CD4-positive, alpha-beta T cell (primary cell): ENCODE data around the gene PLEKHG4B. TPM values are rescaled to one million over a fixed set of nuclear protein-coding genes. Genes with fewer than 3 reads are reported as not detected.

Source experiments
- ATAC-seq: fragments of 200-7000 bp; cut with Tn5 transposase; one replicate; pipeline ENCODE4 v1.10.0; 2022; ENCODE audit warnings: mild to moderate bottlenecking; ENCODE audit not compliant: poor library complexity
- CTCF ChIA-PET: fragments of 350-600 bp; sonication (Branson Sonifier 250); formaldehyde crosslinking; loops from one replicate; lab custom pipeline; 2021; ENCODE audit warnings: antibody characterized with exemption, inconsistent platforms; lab: Charles Lee
- POLR2A ChIA-PET: fragments of 350-600 bp; sonication (Branson Sonifier 250); formaldehyde crosslinking; loops from one replicate; lab custom pipeline; 2021; ENCODE audit warnings: antibody characterized with exemption, inconsistent platforms; lab: Charles Lee
- DNase-seq, 14 experiments: peaks; one replicate each; pipeline ENCODE4 v3.0.0-alpha.2; 2013 to 2020; ENCODE audit warnings: mixed read lengths in 2 of 14
- H3K27ac ChIP-seq, 2 donors: one replicate each; pipeline versions ENCODE4 v1.5.1 to v1.7.0; 2013; ENCODE audit warnings: low read length in 2 of 2, low read depth in 1 of 2, mild to moderate bottlenecking in 1 of 2
- H3K27me3 ChIP-seq, 2 experiments: 1 replicate in 1 of 2; 2 replicates in 1 of 2; pipeline versions ENCODE4 v1.6.1 to v1.7.0; 2013; ENCODE audit warnings: low read length in 2 of 2, control low read depth in 1 of 2, mild to moderate bottlenecking in 1 of 2, moderate library complexity in 1 of 2; ENCODE audit not compliant: insufficient read depth in 2 of 2, control insufficient read depth in 1 of 2
- H3K36me3 ChIP-seq: one replicate; pipeline ENCODE4 v1.6.1; 2013; ENCODE audit warnings: low read length, control low read depth; ENCODE audit not compliant: insufficient read depth
- H3K4me1 ChIP-seq: one replicate; pipeline ENCODE4 v1.6.1; 2013; ENCODE audit warnings: low read length, control low read depth; ENCODE audit not compliant: insufficient read depth
- H3K4me3 ChIP-seq: one replicate; pipeline ENCODE4 v1.5.1; 2013; ENCODE audit warnings: mild to moderate bottlenecking, low read length, moderate library complexity
- H3K9me3 ChIP-seq, 2 experiments: 1 replicate in 1 of 2; 2 replicates in 1 of 2; pipeline versions ENCODE4 v1.6.1 to v1.7.0; 2013; ENCODE audit warnings: low read length in 2 of 2, mild to moderate bottlenecking in 2 of 2, control low read depth in 1 of 2, moderate library complexity in 1 of 2; ENCODE audit not compliant: control insufficient read depth in 1 of 2, insufficient read depth in 1 of 2
- H3K27ac Mint-ChIP-seq: one replicate; pipeline ENCODE4 v1.8.0; 2020; ENCODE audit warnings: mixed read lengths
- H3K27me3 Mint-ChIP-seq: one replicate; pipeline ENCODE4 v1.8.0; 2021; ENCODE audit warnings: mixed read lengths
- H3K36me3 Mint-ChIP-seq: one replicate; pipeline ENCODE4 v1.8.0; 2021; ENCODE audit warnings: low read depth, mixed read lengths
- H3K4me1 Mint-ChIP-seq: one replicate; pipeline ENCODE4 v1.8.0; 2021; ENCODE audit warnings: low read depth, mixed read lengths
- H3K4me3 Mint-ChIP-seq: one replicate; pipeline ENCODE4 v1.8.0; 2020; ENCODE audit warnings: mild to moderate bottlenecking, mixed read lengths
- H3K9me3 Mint-ChIP-seq: one replicate; pipeline ENCODE4 v1.8.0; 2020; ENCODE audit warnings: mixed read lengths
- CTCF ChIP-seq: fragments of 200-600 bp; IDR thresholded peaks from one replicate; pipeline ENCODE4 v1.8.0; 2022; ENCODE audit warnings: antibody characterized with exemption, mild to moderate bottlenecking
- intact Hi-C, 2 experiments: fragments of 100-400 bp; cut with DNase I in 1 of 2; cut with micrococcal nuclease in 1 of 2; formaldehyde crosslinking; loops; one replicate each; pipeline versions ENCODE4 v1.15.1 to v1.9.0; 2023 to 2025; cut with DNase I, micrococcal nuclease
- total RNA-seq, 174 experiments: library from RNA in 2 of 174; stranded (reverse) in 2 of 174; gene quantifications; one replicate each; pipeline ENCODE4 v1.2.3 and lab custom pipeline; 2021 to 2026

The PLEKHG4B gene
- total RNA-seq, 2 experiments from 2014 or later: 0.17 to 0.36 TPM

- H3K9me3 Mint-ChIP-seq: no peaks in the 10 kb centered on the region
- Histone ChIP-seq H3K4me1 (no peaks in the 10 kb centered on the region), H3K9me3 (peaks cover 0 to 12% of the 10 kb centered on the region in 2 experiments), H3K4me3 (no peak overlapping the region), H3K27ac (no peak overlapping the region), H3K27me3 (peaks cover 4 to 12% of the 10 kb centered on the region in 2 experiments), H3K36me3 (no peaks in the 10 kb centered on the region)
- H3K27ac Mint-ChIP-seq: no peak overlapping the region
- no peak for TF ChIP-seq CTCF
- peaks cover 21% of the 10 kb centered on the region for H3K27me3 Mint-ChIP-seq
- POLR2A ChIA-PET: no interaction called here
- CTCF ChIA-PET: no interaction called here
- peak in 1 of 14 experiments; percentile 10 for DNase-seq
- no peaks in the 10 kb centered on the region for H3K4me1 Mint-ChIP-seq
- no peak overlapping the region for H3K4me3 Mint-ChIP-seq
- intact Hi-C loops: no loop called here
- ATAC-seq: no peak
- H3K36me3 Mint-ChIP-seq: no peaks in the 10 kb centered on the region
These were observed 69.8 kb downstream of the PLEKHG4B start for GRCh38 chr5:161803-162110.

GRCh38 chr5:162190-162564, 70.2 kb downstream of the PLEKHG4B start:
- Histone ChIP-seq H3K4me1 (no peaks in the 10 kb centered on the region), H3K27ac (no peak overlapping the region), H3K4me3 (no peak overlapping the region), H3K27me3 (peaks cover 4 to 12% of the 10 kb centered on the region in 2 experiments), H3K9me3 (peaks cover 0 to 12% of the 10 kb centered on the region in 2 experiments), H3K36me3 (no peaks in the 10 kb centered on the region)
- Mint-ChIP-seq H3K36me3 (no peaks in the 10 kb centered on the region), H3K27ac (no peak overlapping the region), H3K4me1 (no peaks in the 10 kb centered on the region), H3K27me3 (peaks cover 21% of the 10 kb centered on the region), H3K9me3 (no peaks in the 10 kb centered on the region), H3K4me3 (no peak overlapping the region)
- ChIA-PET POLR2A (no interaction called here), CTCF (no interaction called here)
- intact Hi-C loops: no loop called here
- no peak for TF ChIP-seq CTCF
- ATAC-seq: no peak
- peak in 1 of 14 experiments; percentile 25 for DNase-seq

- Histone ChIP-seq H3K4me1 (no peaks in the 10 kb centered on the region), H3K27ac (no peak overlapping the region), H3K4me3 (no peak overlapping the region), H3K36me3 (no peaks in the 10 kb centered on the region), H3K9me3 (peaks cover 0 to 12% of the 10 kb centered on the region in 2 experiments), H3K27me3 (peaks cover 4 to 12% of the 10 kb centered on the region in 2 experiments)
- Mint-ChIP-seq H3K27ac (no peak overlapping the region), H3K4me1 (no peaks in the 10 kb centered on the region), H3K27me3 (peaks cover 21% of the 10 kb centered on the region), H3K4me3 (no peak overlapping the region), H3K36me3 (no peaks in the 10 kb centered on the region), H3K9me3 (no peaks in the 10 kb centered on the region)
- TF ChIP-seq CTCF: no peak
- no peak for ATAC-seq
- CTCF ChIA-PET: no interaction called here
- peak in 1 of 14 experiments; percentile 29 for DNase-seq
- intact Hi-C loops: no loop called here
- POLR2A ChIA-PET: no interaction called here
These were observed 70.8 kb downstream of the PLEKHG4B start for GRCh38 chr5:162565-163337.
